H9 (cell line): ENCODE data around the gene DPM2. TPM values are rescaled to one million over a fixed set of nuclear protein-coding genes. Genes with fewer than 3 reads are reported as not detected.

ENCODE experiments used
- DNase-seq: peaks from one replicate; pipeline ENCODE4 v3.0.0-alpha.2; 2017
- H2AFZ ChIP-seq: one replicate; pipeline ENCODE4 v1.6.1; 2013; ENCODE audit warnings: mild to moderate bottlenecking, low read length, control low read depth, moderate library complexity
- H2AK5ac ChIP-seq: 2 replicates; pipeline ENCODE4 v1.6.1; 2013; ENCODE audit warnings: low read length, control low read depth, mixed read lengths; ENCODE audit not compliant: insufficient read length
- H2BK120ac ChIP-seq: one replicate; pipeline ENCODE4 v1.6.1; 2013; ENCODE audit warnings: low read depth, mild to moderate bottlenecking, low read length, control low read depth, inconsistent platforms; ENCODE audit not compliant: poor library complexity, severe bottlenecking
- H2BK12ac ChIP-seq: 2 replicates; pipeline ENCODE4 v1.6.1; 2013; ENCODE audit warnings: low read length, control low read depth, mixed read lengths, low read depth; ENCODE audit not compliant: insufficient read length
- H2BK15ac ChIP-seq: 2 replicates; pipeline ENCODE4 v1.6.1; 2013; ENCODE audit warnings: low read depth, low read length, control low read depth
- H2BK20ac ChIP-seq: one replicate; pipeline ENCODE4 v1.6.1; 2013; ENCODE audit warnings: low read depth, mild to moderate bottlenecking, low read length, control low read depth, inconsistent platforms; ENCODE audit not compliant: poor library complexity, severe bottlenecking
- H2BK5ac ChIP-seq: 2 replicates; pipeline ENCODE4 v1.6.1; 2013; ENCODE audit warnings: low read length, control low read depth, mixed read lengths; ENCODE audit not compliant: insufficient read length
- H3K14ac ChIP-seq: 2 replicates; pipeline ENCODE4 v1.6.1; 2013; ENCODE audit warnings: low read length, control low read depth; ENCODE audit not compliant: insufficient read depth
- H3K18ac ChIP-seq: 2 replicates; pipeline ENCODE4 v1.6.1; 2013; ENCODE audit warnings: low read depth, mild to moderate bottlenecking, mixed read lengths, low read length, control low read depth; ENCODE audit not compliant: insufficient read length
- H3K23ac ChIP-seq: 2 replicates; pipeline ENCODE4 v1.6.1; 2013; ENCODE audit warnings: low read length, control low read depth, mixed read lengths, low read depth; ENCODE audit not compliant: insufficient read length
- H3K23me2 ChIP-seq: 2 replicates; pipeline ENCODE4 v1.6.1; 2013; ENCODE audit warnings: low read depth, mild to moderate bottlenecking, mixed read lengths, low read length, control low read depth; ENCODE audit not compliant: insufficient read length, poor library complexity, severe bottlenecking
- H3K27ac ChIP-seq: 2 replicates; pipeline ENCODE4 v1.5.1; 2013; ENCODE audit warnings: low read length, control low read depth, mixed read lengths, low read depth; ENCODE audit not compliant: insufficient read length
- H3K27me3 ChIP-seq: 2 replicates; pipeline ENCODE4 v1.6.1; 2013; ENCODE audit warnings: low read length, control low read depth, inconsistent platforms; ENCODE audit not compliant: insufficient read depth
- H3K4ac ChIP-seq: 2 replicates; pipeline ENCODE4 v1.6.1; 2013; ENCODE audit warnings: low read depth, mild to moderate bottlenecking, control low read depth, inconsistent platforms, low read length, moderate library complexity
- H3K4me1 ChIP-seq: 2 replicates; pipeline ENCODE4 v1.6.1; 2013; ENCODE audit warnings: low read length, control low read depth, inconsistent platforms; ENCODE audit not compliant: insufficient read depth
- H3K4me2 ChIP-seq: 2 replicates; pipeline ENCODE4 v1.6.1; 2013; ENCODE audit warnings: low read length, control low read depth, mixed read lengths; ENCODE audit not compliant: insufficient read length, insufficient read depth
- H3K56ac ChIP-seq: 2 replicates; pipeline ENCODE4 v1.6.1; 2013; ENCODE audit warnings: low read depth, mild to moderate bottlenecking, mixed read lengths, low read length, control low read depth; ENCODE audit not compliant: insufficient read length
- H3K79me1 ChIP-seq: 2 replicates; pipeline ENCODE4 v1.6.1; 2013; ENCODE audit warnings: low read depth, mild to moderate bottlenecking, moderate library complexity, low read length, control low read depth, inconsistent platforms; ENCODE audit not compliant: insufficient read depth, poor library complexity, severe bottlenecking
- H3K79me2 ChIP-seq: 2 replicates; pipeline ENCODE4 v1.6.1; 2013; ENCODE audit warnings: low read length, control low read depth, inconsistent platforms; ENCODE audit not compliant: insufficient read depth
- H3K9ac ChIP-seq: 2 replicates; pipeline ENCODE4 v1.6.1; 2013; ENCODE audit warnings: low read length, control low read depth, mixed read lengths; ENCODE audit not compliant: insufficient read length; ENCODE audit errors: extremely low read depth
- H3K9me3 ChIP-seq: one replicate; pipeline ENCODE4 v1.6.1; 2013; ENCODE audit warnings: low read depth, low read length, inconsistent platforms; ENCODE audit not compliant: control insufficient read depth
- H3T11ph ChIP-seq: one replicate; pipeline ENCODE4 v1.6.1; 2013; ENCODE audit warnings: mild to moderate bottlenecking, low read length, control low read depth, inconsistent platforms
- H4K20me1 ChIP-seq: one replicate; pipeline ENCODE4 v1.6.1; 2013; ENCODE audit not compliant: control insufficient read depth, insufficient read length, insufficient read depth
- H4K5ac ChIP-seq: 2 replicates; pipeline ENCODE4 v1.6.1; 2013; ENCODE audit warnings: low read depth, mild to moderate bottlenecking, mixed read lengths, low read length, control low read depth; ENCODE audit not compliant: insufficient read length
- H4K8ac ChIP-seq: replicated peaks from 2 replicates; pipeline ENCODE4 v1.6.1; 2013; ENCODE audit warnings: low read length, control low read depth, mixed read lengths, low read depth; ENCODE audit not compliant: insufficient read length
- H4K91ac ChIP-seq: 2 replicates; pipeline ENCODE4 v1.6.1; 2013; ENCODE audit warnings: low read depth, mild to moderate bottlenecking, moderate library complexity, mixed read lengths, low read length, control low read depth; ENCODE audit not compliant: insufficient read length
- H3K27ac Mint-ChIP-seq, 3 experiments: 2 replicates in 2 of 3; 3 replicates in 1 of 3; pipeline ENCODE4 v1.8.0; 2020 to 2021; ENCODE audit warnings: mixed read lengths in 3 of 3, mild to moderate bottlenecking in 1 of 3, moderate library complexity in 1 of 3
- H3K27me3 Mint-ChIP-seq: 2 replicates; pipeline ENCODE4 v1.8.0; 2021; ENCODE audit warnings: low read depth, mild to moderate bottlenecking, moderate library complexity, mixed read lengths
- H3K36me3 Mint-ChIP-seq, 3 experiments: 2 replicates in 2 of 3; 3 replicates in 1 of 3; pipeline ENCODE4 v1.8.0; 2020 to 2021; ENCODE audit warnings: low read depth in 3 of 3, mixed read lengths in 3 of 3; ENCODE audit not compliant: insufficient read depth in 1 of 3
- H3K4me1 Mint-ChIP-seq, 2 experiments: 2 replicates each; pipeline ENCODE4 v1.8.0; 2020; ENCODE audit warnings: mixed read lengths in 2 of 2
- H3K4me3 Mint-ChIP-seq, 2 experiments: 2 replicates in 1 of 2; 3 replicates in 1 of 2; pipeline ENCODE4 v1.8.0; 2020 to 2021; ENCODE audit warnings: mild to moderate bottlenecking in 2 of 2, mixed read lengths in 2 of 2, moderate library complexity in 1 of 2
- H3K9me3 Mint-ChIP-seq, 2 experiments: 2 replicates in 1 of 2; 3 replicates in 1 of 2; pipeline ENCODE4 v1.8.0; 2020; ENCODE audit warnings: mild to moderate bottlenecking in 2 of 2, mixed read lengths in 2 of 2, moderate library complexity in 1 of 2
- WGBS: extraction: QIAGEN DNeasy Blood & Tissue Kit; methylation state at CpG from one replicate; pipeline ENCODE4 v1.1.7; 2013; ENCODE audit warnings: missing lambda C conversion rate, low lambda C conversion rate, mixed read lengths; ENCODE audit not compliant: insufficient read length; ENCODE audit errors: extremely low coverage; 5-methylcytosine and 5-hydroxymethylcytosine counted together
- total RNA-seq: library from RNA; stranded (reverse); gene quantifications from 2 replicates; pipeline ENCODE4 v1.2.1, GENCODE V29; 2021
- TF ChIP-seq, protein P1 (sequence below): fragments of 200-600 bp; sonication (generic); conservative IDR thresholded peaks from 3 replicates; pipeline ENCODE4 v1.8.0; 2021; ENCODE audit warnings: antibody characterized with exemption, mild to moderate bottlenecking

DPM2 gene
- total RNA-seq, 1 experiment from 2014 or later: 46.1 TPM

DNA sequence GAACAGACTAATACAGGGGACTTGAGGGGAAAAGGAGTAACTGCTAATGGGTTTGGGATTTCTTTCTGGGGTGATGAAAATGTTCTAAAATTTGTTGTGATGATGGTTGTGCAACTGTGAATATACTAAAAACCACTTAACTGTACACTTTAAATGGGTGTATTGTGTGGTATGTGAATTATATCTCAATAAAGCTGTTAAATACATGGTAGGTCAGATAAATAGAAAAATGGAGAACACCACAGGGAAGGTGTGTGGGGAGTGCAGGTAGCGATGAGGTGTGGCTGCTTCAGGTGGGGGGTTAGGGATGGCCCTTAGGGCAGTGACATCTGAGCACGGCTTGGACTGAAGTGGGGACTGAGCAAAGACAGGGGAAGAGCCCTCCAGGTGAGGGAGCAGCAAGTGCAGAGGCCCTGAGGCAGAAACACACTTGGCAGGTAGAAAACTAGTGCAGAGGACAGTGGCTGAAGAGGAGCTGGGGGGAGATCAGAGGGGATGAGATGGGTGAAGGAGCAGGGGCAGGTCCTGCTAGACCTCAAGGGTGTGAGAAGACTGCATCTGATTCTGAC, 22.3 kb upstream of the DPM2 start:
- Histone ChIP-seq H3K9ac (no peak overlapping the region), H2BK120ac (no peak overlapping the region), H3K18ac (no peak overlapping the region), H2AFZ (no peak overlapping the region), H3K27ac (no peak overlapping the region), H2BK15ac (0 out of 2 replicates have a peak overlapping the region, but pooled peaks have one; percentile 5), H4K5ac (no peak overlapping the region), H3K9me3 (no peaks in the 10 kb centered on the region), H3K4me2 (no peak overlapping the region), H2BK5ac (peak overlapping the region; percentile 24), H2BK20ac (no peak overlapping the region), H3K27me3 (no peaks in the 10 kb centered on the region), H3K23ac (no peak overlapping the region), H4K91ac (no peak overlapping the region), H3K79me1 (peaks cover 2% of the 10 kb centered on the region), H4K8ac (no peak overlapping the region), H3K4me1 (peaks cover 3% of the 10 kb centered on the region; the same call in 1 of the 2 replicates), H3T11ph (no peak overlapping the region), H2AK5ac (no peak overlapping the region), H2BK12ac (no peak overlapping the region), H4K20me1 (peaks cover 3% of the 10 kb centered on the region), H3K14ac (no peak overlapping the region), H3K4ac (no peak overlapping the region), H3K23me2 (no peaks in the 10 kb centered on the region), H3K79me2 (peaks cover 8% of the 10 kb centered on the region; the same call in 1 of the 2 replicates), H3K56ac (no peak overlapping the region)
- no CpG with 5 or more reads among the region's 2 CpGs for WGBS
- H3K27ac Mint-ChIP-seq: peak overlapping the region; percentile 38 to 92 (median 90); a peak in 6 of 7 replicates
- no peaks in the 10 kb centered on the region for H3K27me3 Mint-ChIP-seq
- H3K4me3 Mint-ChIP-seq: no peak overlapping the region
- no peaks in the 10 kb centered on the region for H3K9me3 Mint-ChIP-seq
- peaks cover 46 to 54% of the 10 kb centered on the region in 2 experiments for H3K4me1 Mint-ChIP-seq
- no peak for DNase-seq
- TF ChIP-seq, protein P1, sequence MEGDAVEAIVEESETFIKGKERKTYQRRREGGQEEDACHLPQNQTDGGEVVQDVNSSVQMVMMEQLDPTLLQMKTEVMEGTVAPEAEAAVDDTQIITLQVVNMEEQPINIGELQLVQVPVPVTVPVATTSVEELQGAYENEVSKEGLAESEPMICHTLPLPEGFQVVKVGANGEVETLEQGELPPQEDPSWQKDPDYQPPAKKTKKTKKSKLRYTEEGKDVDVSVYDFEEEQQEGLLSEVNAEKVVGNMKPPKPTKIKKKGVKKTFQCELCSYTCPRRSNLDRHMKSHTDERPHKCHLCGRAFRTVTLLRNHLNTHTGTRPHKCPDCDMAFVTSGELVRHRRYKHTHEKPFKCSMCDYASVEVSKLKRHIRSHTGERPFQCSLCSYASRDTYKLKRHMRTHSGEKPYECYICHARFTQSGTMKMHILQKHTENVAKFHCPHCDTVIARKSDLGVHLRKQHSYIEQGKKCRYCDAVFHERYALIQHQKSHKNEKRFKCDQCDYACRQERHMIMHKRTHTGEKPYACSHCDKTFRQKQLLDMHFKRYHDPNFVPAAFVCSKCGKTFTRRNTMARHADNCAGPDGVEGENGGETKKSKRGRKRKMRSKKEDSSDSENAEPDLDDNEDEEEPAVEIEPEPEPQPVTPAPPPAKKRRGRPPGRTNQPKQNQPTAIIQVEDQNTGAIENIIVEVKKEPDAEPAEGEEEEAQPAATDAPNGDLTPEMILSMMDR: no peak
- peaks cover 0 to 9% (median 6%) of the 10 kb centered on the region in 3 experiments; a peak in 5 of 7 replicates for H3K36me3 Mint-ChIP-seq
